GM18517 (cell line): ENCODE data around the gene ANKS1B.

Experiments
- ATAC-seq: cut with Tn5 transposase; IDR thresholded peaks from one replicate; pipeline ENCODE4 v1.9.1; 2021; ENCODE audit warnings: mild to moderate bottlenecking, moderate library complexity; ENCODE audit not compliant: unreplicated experiment

The ANKS1B gene

GRCh38 chr12:98909746-98910145 is 1075.0 kb downstream of the ANKS1B start:
- ATAC-seq, result no peak

GRCh38 chr12:98908866-98909265 is 1075.9 kb downstream of the ANKS1B start:
- no peak for ATAC-seq

- no peak for ATAC-seq
Measured at GRCh38 chr12:98903875-98904274, 1080.9 kb downstream of the ANKS1B start.

DNA sequence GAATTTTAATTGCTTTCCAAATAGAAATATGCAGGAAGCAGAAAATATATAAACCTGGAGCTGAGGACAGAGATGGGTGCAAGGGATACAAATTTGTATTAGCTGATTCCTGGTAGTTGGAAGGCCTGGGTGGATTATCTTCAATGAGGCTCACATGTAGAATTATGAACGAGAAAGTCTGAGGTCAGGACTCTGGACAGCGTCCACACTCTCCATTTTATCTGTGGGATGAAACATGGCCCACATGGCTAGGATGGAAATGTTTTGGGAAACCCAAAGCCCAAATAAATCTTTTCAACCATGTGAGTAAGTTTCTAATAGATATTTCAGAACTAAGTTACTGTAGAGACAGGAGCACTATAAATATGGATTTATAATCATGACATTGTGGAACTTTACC is 1083.5 kb downstream of the ANKS1B start:
- ATAC-seq, result no peak

DNA sequence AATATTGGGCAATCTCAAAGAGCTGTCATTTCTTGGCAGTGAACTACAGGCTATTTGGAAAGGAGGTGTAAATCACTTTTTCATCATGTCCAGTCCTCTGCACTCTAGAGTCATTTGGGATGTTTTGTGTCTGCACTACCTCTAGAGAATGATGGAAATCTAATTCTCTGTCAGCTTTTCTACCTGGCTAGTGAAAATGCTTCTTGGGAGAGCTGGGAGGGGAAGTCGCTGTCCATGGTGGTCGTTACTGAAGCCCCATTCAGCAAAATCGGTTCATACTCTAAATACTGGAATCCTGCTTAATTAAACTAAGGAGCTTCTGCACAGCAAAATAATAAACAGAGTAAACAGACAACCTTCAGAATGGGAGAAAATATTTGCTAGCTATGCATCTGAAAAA is 1087.8 kb downstream of the ANKS1B start:
- no peak for ATAC-seq

DNA sequence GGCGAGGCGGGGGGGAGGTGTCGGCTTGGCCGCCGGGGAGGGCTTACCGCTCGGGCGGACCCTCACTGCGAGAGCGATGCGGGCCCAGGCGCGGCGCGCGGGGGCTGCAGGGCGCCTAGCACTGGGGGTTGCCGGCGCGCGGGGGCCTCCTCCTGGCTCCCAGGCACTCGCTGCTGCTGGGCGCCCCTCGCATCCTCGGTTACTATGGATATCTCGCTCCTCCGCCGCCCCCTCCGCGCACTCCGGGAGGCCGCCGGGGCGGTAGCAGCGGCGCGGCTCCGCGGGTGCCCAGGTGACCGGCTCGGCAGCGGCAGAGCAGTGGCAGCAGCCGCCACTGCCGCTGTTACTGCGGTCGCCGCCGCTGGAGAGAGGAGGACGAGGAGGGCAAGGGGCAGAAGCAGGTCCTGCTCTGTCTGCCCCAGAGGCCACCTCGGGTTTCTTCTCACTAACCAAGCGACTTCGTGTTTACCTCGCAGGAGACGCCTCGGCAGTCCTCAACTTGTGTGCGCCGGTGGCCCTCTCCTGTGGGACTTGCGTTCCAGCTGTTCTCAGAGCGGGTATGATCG is 1089.6 kb downstream of the ANKS1B start:
- no peak for ATAC-seq

- no peak for ATAC-seq
Measured at GRCh38 chr12:98894412-98895085, 1090.2 kb downstream of the ANKS1B start.

GRCh38 chr12:98893675-98894411 is 1090.9 kb downstream of the ANKS1B start:
- no peak for ATAC-seq

GRCh38 chr12:98893126-98893674 is 1091.5 kb downstream of the ANKS1B start:
- no peak for ATAC-seq

- ATAC-seq, result no peak
Measured at GRCh38 chr12:98885778-98886177, 1099.0 kb downstream of the ANKS1B start.

DNA sequence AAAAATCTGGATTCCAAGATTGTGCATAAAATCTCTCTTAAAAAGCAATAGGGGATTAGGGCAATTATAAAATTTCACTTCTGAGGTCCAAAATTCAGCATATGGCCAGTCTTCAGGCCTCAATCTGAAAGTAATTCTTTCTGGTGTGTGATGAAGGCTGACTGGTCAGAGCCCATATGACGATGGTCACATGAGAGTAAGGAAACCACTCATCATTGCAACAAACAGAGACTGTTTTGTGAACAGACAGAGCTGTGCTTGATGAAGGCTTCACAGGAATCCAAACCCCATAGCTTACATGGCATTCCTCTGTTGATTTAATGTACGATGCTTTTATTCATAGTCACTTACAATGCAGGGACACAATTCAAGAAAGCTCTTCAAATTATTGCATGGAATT is 1101.5 kb downstream of the ANKS1B start:
- ATAC-seq, result no peak

- no peak for ATAC-seq
Measured at GRCh38 chr12:98882526-98882925, 1102.2 kb downstream of the ANKS1B start.

DNA sequence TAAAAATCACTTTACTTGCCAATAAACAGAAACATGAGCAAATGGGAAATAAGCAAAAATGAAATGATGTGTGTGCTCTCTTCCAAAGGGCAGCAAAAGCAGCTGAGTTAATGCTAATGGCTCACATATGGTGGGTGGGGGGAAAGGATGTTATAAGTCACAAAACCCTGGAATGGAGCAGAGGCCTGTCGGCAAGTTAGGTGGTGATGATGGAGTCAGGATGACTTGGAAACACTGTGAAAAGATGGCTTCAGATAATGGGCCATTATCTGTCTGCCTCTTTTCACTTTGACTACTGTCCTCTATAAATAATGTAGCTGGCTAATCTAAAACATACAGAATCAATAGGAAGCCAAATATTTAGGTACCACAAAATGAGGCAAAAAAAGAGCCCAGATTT is 1111.0 kb downstream of the ANKS1B start:
- ATAC-seq, result no peak

DNA sequence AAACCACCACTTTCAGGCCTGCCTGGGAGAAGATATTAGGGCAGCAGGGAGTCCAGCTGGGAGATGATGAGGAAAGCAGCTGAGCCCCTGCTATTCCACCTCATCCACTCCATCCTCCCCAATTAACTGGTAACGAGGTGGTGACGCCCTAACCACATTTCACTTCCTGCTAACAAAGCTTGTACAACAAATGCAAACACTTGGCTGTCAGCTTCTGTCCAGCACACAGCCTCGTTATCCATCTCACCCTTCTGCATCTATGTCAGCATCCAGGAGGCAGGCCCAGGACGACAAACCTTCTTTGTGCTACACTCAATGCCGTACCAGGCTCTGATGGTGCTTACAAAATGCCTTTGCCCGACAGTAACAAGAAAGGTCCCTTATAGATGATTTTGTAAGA is 1114.2 kb downstream of the ANKS1B start:
- ATAC-seq, result no peak

GRCh38 chr12:98869886-98870503 is 1114.7 kb downstream of the ANKS1B start:
- no peak for ATAC-seq

GRCh38 chr12:98868538-98868937 is 1116.2 kb downstream of the ANKS1B start:
- no peak for ATAC-seq

DNA sequence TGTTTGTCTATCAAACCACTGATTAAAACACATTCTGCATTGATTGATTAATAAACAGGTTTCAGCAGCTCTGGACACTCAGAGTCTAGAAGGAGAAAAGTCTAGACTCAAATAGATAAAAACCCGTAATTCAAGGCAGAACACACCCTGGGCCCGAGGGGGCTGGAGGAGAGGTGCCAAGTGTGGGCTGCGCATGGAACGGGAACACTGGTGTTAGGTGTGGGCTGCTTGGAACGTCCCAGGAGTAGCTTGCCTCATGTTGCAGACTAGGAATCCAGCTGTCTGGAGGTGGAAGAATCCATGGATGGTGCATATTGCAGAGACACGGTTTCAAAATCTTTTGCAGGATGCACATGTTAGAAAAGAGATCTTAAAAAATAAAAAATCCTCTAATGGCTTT is 1116.7 kb downstream of the ANKS1B start:
- ATAC-seq, result no peak

DNA sequence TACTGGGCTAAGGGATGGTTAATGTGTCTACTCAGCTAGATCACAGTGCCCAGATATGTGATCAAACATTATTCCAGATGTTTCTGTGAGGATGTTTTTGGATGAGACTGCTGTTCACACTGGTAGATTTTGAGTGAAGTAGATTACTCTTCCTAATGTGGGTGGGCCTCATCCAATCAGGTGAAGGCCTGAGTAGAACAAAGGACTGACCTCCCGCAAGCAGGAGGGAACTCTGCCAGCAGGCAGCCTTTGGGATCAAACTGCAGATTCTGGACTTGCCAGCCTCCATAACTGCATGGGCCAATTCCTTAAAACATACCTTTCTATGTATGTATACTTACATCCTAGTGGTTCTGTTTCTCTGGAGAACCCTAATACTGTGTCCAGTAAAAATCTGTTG is 1120.4 kb downstream of the ANKS1B start:
- ATAC-seq, result no peak

DNA sequence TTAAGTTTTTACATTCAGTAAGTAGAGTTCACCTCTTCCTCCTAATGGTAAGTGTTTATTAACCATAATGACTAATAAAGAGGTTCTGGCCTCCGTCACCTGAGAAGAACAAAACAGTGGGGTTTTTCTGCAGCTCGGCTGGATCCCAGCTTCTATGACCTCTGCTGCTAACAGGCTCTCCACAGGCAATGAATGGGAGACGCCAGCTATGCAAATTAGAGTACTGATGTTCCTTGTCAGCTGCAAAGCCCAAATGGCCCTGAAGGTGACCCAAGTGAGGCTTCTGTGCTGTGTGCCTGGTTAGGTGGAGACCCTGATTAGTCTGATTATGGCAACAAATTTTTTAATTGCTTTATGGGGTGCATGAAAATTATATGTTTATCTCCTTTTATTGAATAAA is 1121.6 kb downstream of the ANKS1B start:
- no peak for ATAC-seq

- ATAC-seq, result no peak
Measured at GRCh38 chr12:98861251-98861650, 1123.5 kb downstream of the ANKS1B start.

- ATAC-seq, result no peak
Measured at GRCh38 chr12:98856897-98857540, 1127.7 kb downstream of the ANKS1B start.
